ENCODE results near the gene CDH2.

GRCh38 chr18:28007841-28008240 lies 169.1 kb downstream of the CDH2 start:
- TF ChIP-seq, protein P1, sequence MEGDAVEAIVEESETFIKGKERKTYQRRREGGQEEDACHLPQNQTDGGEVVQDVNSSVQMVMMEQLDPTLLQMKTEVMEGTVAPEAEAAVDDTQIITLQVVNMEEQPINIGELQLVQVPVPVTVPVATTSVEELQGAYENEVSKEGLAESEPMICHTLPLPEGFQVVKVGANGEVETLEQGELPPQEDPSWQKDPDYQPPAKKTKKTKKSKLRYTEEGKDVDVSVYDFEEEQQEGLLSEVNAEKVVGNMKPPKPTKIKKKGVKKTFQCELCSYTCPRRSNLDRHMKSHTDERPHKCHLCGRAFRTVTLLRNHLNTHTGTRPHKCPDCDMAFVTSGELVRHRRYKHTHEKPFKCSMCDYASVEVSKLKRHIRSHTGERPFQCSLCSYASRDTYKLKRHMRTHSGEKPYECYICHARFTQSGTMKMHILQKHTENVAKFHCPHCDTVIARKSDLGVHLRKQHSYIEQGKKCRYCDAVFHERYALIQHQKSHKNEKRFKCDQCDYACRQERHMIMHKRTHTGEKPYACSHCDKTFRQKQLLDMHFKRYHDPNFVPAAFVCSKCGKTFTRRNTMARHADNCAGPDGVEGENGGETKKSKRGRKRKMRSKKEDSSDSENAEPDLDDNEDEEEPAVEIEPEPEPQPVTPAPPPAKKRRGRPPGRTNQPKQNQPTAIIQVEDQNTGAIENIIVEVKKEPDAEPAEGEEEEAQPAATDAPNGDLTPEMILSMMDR (IDR thresholded peaks at IDR 0.05): no peak
- no peak for TF ChIP-seq POLR2AphosphoS5 (IDR thresholded peaks at IDR 0.05)
- TF ChIP-seq POLR2A (IDR thresholded peaks at IDR 0.05): no peak
- TF ChIP-seq EP300 (IDR thresholded peaks at IDR 0.05; ENCODE audit: low read depth): no peak

All from transverse colon (tissue), 4 donors.